NCI-H69 (cell line): ENCODE results near the gene FBXO5.
A peak's percentile ranks its signal among the peaks of the same experiment; 100 is the strongest.
"Not testable (repeated sequence)": the region's sequence is repeated elsewhere in the genome, so short reads cannot be mapped to it uniquely, and the experiment has no call there.

Experiments
- DNase-seq: peaks from one replicate; lab custom pipeline; 2025; lab: John Stamatoyannopoulos, UW

Gene FBXO5

GRCh38 chr6:152982904-152983636 is at the start of gene FBXO5:
TSS of gene FBXO5 (minus strand) at chr6:152983041. CDS start at chr6:152982959, 82 bp downstream.
- peak; percentile 99 for DNase-seq

DNA sequence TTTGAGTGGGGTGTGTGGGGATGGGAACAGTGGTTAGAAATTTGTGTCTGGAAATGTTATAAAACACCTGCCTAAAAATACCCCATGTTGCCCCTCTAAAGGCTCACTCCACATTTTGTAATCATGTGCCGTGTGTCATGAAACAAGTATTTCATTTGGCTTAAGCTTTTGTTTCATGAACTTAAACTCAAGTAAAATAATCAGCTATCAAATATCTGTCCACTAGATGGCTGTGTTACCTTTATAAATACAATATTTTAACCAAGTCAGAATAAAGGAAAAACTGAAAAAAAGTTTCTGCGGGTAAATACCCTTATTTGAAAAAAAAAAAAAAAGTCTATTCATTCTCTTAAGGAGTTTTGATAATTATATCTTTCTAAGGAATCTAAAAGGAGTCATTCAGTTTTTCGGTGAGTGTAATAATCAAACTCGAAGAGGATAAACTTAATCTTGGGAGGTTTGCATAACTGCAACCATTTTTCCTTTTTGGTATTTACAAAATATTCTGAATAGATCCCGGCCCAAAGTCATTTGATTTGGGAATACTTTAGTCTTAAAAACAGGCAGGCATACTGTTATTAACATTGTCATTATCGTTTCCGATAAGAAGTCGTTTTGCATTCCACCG is 49.5 kb upstream of the FBXO5 start:
- DNase-seq, result peak; percentile 45

DNA sequence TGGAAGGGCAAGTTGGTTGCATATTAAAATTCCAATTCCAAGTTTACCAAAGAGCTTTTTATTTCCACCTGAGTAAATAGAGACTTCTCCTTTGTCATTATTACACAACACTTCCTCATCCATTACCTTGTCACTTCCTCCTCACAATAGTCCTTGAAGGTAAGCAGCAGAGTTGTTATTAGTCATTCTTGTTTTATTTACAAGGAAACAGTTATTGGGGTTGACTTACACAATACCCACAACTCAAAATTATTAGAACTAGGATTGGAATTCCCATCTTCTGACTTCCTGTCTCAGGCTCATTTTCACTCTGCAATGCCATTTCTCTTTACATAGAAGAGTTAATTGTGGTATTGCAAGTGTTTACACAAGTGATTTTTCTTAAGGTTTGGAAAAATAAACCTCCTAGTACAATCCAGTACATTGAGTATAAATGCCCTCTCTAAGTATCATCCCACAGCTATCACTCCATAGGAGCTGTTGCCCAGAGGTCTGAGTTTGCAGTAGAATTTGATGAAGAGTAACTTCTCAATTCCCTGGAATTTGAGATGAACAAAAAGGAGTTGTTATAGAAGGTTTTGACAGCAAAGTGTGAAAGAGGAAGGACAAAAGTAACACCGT is 48.6 kb upstream of the FBXO5 start:
- peak; percentile 59 for DNase-seq

- no peak for DNase-seq
Observed at GRCh38 chr6:153028963-153029362, 46.1 kb upstream of the FBXO5 start.

DNA sequence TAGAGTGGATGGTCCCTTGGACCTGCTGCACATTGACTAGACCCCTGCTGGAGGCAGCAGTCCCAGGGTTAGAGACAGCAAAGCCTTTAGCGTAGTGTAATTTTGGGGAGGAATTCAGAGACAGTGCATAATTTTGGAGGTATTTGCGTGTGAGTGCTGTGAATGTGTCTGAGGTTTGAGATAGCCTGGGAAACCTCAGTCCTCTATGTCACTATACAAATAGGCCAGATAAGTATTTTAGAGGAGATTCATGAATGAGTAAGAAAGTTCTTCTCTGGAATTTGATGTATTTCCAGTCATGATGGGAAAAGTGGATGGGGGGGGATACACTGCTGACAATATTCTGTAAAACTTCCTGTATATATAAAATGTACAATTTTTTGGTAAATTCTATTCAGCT is 45.4 kb upstream of the FBXO5 start:
- DNase-seq, result no peak

DNA sequence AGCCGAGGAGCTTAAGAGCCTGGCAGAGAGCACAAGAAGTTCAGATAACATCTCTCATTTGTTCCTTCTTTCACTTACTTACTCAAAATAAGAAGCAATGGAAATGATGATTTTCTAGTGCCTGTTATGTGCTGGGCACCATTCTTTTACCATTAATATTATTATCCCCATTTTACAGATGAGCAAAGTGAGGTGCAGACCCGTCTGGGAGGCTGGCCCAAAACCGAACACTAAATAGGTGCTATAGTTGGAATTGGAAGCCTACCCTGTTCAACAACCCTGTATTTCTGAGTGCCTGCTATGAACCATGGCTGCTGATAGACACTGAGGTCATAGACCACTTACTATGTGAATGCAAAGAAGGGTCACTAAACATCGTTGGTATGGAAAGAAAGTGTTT is 44.6 kb upstream of the FBXO5 start:
- no peak for DNase-seq

- DNase-seq, result no peak
Observed at GRCh38 chr6:153024709-153025017, 41.8 kb upstream of the FBXO5 start.

- peak; percentile 74 for DNase-seq
Observed at GRCh38 chr6:153023977-153024708, 41.3 kb upstream of the FBXO5 start.

DNA sequence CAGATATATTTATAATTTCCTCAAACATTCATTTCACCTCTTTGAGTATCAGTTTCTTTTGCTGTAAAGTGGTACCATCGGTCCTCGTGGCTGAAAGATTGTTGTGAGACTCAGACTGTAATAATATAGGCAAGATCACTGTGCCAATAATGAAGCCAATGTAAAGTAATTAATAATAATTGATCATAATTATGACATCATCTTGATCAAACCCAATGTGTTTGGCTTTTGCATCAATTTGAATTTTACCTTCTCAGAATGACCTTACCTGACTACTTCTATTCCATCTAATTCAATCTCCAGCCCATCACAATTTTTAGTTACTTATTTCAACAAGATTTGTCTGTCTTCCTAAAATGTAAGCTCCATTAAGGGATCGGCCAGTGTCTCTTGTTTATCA is 35.5 kb upstream of the FBXO5 start:
- no peak for DNase-seq

- DNase-seq, result no peak
Observed at GRCh38 chr6:153016846-153017245, 34.0 kb upstream of the FBXO5 start.

GRCh38 chr6:153015094-153015640 is 32.3 kb upstream of the FBXO5 start:
- DNase-seq, result no peak

DNA sequence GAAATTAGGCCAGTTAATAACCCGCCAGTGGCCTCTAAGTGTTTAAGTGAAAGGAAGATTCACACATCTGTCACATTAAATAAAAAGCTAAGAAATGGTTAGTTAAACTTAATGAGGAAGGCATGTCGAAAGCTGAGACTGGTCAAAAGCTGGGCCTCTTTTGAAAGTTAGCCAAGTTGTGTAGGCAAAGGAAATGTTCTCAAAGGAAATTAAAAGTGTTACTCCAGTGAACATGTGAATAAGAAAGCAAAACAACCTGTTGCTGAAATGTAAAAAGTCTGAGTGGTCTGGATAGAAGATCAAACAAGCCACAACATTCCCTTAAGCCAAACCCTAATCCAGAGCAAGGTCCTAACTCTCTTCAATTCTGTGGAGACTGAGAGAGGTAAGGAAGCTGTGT is 30.6 kb upstream of the FBXO5 start:
- peak; percentile 15 for DNase-seq

- no peak for DNase-seq
Observed at GRCh38 chr6:153012856-153013255, 30.0 kb upstream of the FBXO5 start.

GRCh38 chr6:153003366-153003690 is 20.5 kb upstream of the FBXO5 start:
- peak; percentile 67 for DNase-seq

DNA sequence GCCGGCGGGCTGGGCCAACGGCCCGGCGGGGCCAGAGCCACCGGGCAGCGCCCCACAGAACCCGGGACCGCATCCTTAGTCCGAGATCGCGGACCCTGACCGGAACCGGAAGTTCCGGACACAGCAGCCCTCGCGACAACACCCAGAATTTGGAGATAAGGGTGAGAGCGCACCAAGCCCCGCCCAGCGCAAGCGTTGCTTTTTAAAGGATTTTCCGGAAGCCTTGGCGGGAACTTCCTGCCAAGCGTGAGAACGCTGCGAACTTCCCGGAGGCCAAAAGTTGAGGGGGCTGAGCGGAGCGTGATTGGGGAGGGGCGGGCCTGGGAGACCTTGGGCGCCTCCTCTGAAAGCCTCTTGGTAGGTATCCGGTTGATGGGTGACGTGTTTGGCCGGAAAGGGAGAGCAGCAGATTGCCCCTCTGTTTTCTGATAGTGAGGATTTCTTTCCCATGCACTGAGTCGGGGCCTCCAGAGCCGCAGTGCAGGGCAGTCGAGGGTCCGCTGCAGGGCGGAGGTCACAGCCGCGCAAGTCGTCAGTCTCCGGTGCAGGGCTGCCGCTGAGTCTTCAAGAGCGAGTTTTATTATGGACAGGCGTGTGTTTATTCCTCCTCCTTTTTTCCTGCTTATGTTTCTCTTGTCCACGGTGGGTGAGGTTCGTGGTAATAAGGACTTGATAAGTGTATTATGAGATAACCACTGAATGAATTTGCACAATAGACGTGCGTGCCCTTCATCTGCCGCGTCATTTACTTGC is 19.9 kb upstream of the FBXO5 start, which contains the start of gene MTRF1L:
Gene MTRF1L (minus strand): TSS at position 97 of the 753 bp plus-strand sequence. CDS start 24 bp downstream, at position 73.
- peak; percentile 99 for DNase-seq

DNA sequence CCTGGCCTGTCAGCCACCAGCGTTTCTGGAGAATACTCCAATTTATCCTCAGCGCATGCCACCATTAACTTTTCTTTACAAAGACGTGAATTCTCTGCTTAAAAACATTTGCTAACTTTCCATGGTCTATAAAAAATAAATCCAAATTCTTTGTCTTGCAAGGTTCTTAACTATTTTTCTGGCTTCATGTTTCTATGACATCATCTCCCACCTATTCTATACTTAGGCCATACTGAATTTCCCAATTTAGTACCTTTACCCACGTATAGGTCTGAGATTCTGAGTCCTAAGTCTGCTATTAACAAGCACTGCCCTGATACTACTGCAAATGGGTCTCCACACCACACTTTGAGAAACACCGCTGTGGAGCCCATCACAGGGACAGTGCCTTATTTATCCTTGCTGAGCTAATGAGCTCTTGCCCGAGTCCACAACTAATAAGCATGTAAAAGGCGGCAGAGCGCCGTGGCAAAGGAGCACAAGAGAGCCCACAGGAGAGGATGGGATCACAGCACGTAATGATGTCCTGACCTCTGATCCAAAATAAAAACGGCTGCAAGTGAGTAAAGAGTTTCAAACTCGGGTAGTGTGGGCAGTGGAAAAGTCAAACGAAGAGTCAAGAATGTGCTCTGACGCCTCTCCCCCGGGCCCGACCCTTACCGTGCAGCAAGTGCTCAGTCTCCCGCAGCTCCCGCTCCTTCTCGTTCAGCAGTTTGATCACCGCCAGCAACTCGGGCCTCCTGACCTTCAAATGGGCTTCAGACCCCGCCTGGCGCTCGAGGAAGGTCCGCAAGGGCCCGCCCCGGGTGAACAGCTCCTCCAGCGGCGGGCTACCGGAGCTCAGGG is 19.1 kb upstream of the FBXO5 start:
- peak; percentile 48 for DNase-seq

DNA sequence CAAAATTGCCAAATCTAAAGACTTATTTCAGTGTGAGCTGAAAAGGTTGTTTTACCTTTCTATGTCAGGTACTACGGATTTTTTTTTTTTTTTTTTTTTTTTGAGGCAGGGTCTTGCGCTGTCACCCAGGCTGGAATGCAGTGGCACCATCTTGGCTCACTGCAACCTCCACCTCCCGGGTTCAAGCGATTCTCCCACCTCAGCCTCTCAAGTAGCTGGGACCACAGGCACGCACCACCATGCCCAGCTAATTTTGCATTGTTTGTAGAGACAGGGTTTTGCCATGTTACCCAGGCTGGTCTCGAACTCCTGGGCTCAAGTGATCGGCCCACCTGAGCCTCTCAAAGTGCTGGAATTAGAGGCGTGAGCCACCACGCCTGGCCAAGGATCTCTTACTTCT is 17.9 kb upstream of the FBXO5 start:
- not testable (repeated sequence) for DNase-seq

- no peak for DNase-seq
Observed at GRCh38 chr6:153000243-153000642, 17.4 kb upstream of the FBXO5 start.

DNA sequence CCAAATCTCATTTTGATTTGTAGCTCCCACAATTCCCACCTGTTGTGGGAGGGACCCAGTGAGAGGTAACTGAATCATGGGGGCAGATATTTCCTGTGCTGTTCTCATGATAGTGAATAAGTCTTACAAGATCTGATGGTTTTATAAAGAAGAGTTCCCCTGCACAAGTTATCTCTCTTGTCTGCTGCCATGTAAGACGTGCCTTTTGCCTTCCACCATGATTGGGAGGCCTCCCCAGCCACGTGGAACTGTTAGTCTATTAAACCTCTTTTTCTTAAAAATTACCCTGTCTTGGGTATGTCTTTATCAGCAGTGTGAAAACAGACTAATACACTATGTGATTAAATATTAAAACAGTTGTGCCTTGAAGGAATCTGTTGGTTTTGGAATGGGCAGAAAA is 16.7 kb upstream of the FBXO5 start:
- not testable (repeated sequence) for DNase-seq

DNA sequence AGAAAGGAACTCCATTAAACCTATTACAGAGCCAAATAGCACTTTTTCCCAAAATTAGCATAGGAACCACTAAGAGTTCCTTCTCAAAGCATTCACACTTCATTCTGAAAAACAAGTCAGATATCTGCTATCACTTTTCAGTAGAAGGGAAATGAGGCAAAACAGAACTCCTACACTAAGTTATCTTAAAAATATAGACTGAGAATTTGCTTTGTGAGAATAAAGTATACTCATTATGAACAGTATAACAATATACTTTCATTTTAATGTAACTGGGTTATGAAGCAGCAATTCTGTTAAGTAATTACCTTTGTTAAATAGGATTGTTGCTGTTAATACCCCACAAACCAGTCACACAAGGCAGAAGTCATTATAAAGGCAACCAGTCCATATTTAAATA is 11.0 kb upstream of the FBXO5 start:
- no peak for DNase-seq

DNA sequence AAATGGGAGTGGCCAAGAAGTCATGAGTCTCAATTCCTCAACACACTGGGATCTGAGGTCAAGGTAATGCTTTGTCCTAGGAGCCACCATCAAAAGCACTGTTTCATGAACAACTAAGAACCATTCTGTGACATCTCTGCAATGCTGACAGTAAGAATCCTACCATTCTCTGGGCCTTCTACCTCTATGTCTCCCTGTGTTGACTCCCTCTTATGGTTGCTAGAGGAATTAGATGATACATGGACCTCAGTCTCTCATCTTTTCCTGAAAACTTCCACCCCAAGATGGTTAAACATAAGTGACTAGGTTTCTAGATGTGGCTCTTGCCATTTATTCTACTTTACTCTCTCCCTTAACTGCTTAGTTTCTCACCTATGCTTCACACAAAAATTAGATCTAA is 10.6 kb upstream of the FBXO5 start:
- no peak for DNase-seq
